Tibial artery (tissue), 4 donors: Measurements from ENCODE around the gene SAMD4B.

ENCODE experiments used
- DNase-seq, 2 donors: peaks; one replicate each; pipeline ENCODE4 v3.0.0-alpha.2; 2019
- H3K27ac ChIP-seq, 2 donors: fragments of 200-600 bp; sonication (generic) in 1 of 2; 1 replicate in 1 of 2; 2 replicates in 1 of 2; pipeline ENCODE4 v1.5.1; 2018 to 2019; ENCODE audit warnings: mild to moderate bottlenecking in 1 of 2
- H3K27me3 ChIP-seq, 2 donors: fragments of 200-600 bp; sonication (generic) in 1 of 2; one replicate each; pipeline versions ENCODE4 v1.5.1 to v1.6.0; 2016 to 2019
- H3K36me3 ChIP-seq, 3 donors: fragments of 200-600 bp; sonication (generic) in 2 of 3; one replicate each; pipeline ENCODE4 v1.5.1; 2016 to 2019; ENCODE audit warnings: mild to moderate bottlenecking in 2 of 3
- H3K4me1 ChIP-seq, 4 donors: fragments of 200-600 bp; sonication (generic) in 2 of 4; 1 replicate in 3 of 4; 2 replicates in 1 of 4; pipeline ENCODE4 v1.5.1; 2016 to 2019
- H3K4me3 ChIP-seq, 2 donors: fragments of 200-600 bp; sonication (generic) in 1 of 2; 1 replicate in 1 of 2; 2 replicates in 1 of 2; pipeline ENCODE4 v1.5.1; 2018 to 2019; ENCODE audit warnings: mild to moderate bottlenecking in 2 of 2
- H3K9me3 ChIP-seq, 3 donors: fragments of 200-600 bp; sonication (generic) in 1 of 3; one replicate each; pipeline ENCODE4 v1.5.1; 2016 to 2019
- intact Hi-C: fragments of 100-400 bp; cut with DNase I; formaldehyde crosslinking; loops from one replicate; pipeline ENCODE4 v1.15.0; 2023; ENCODE audit warnings: low total_unique reads
- TF ChIP-seq, protein P1 (sequence below), 2 experiments: fragments of 200-600 bp in 1 of 2; fragments of 450-650 bp in 1 of 2; IDR thresholded peaks; one replicate each; pipeline ENCODE4 v1.5.1; 2017 to 2019; ENCODE audit warnings: antibody characterized with exemption in 2 of 2, mild to moderate bottlenecking in 1 of 2, moderate library complexity in 1 of 2

The SAMD4B gene

DNA sequence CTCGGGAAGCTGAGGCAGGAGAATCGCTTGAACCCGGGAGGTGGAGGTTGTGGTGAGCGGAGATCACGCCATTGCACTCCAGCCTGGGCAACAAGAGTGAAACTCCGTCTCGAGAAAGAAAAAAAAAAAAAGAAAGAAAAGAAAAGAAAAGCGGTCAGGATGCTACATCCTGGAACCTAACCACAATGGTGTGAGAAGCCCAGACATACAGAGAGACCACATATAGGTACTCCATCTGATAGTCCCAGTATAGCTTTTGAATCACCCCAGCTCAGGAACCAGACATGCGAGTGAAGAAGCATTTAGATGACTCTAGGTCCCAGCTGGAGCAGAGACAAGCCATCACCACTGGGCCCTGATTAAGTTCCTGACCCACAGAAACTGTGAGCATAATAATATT is 42.8 kb upstream of the SAMD4B start:
- no peaks in the 10 kb centered on the region for H3K9me3 ChIP-seq
- no peaks in the 10 kb centered on the region for H3K4me1 ChIP-seq
- peaks cover 0 to 37% of the 10 kb centered on the region in 2 donors for H3K27me3 ChIP-seq
- intact Hi-C loops: no loop called here
- no peak for DNase-seq
- H3K27ac ChIP-seq: no peak overlapping the region
- H3K36me3 ChIP-seq: no peaks in the 10 kb centered on the region
- H3K4me3 ChIP-seq: no peak overlapping the region
- TF ChIP-seq, protein P1, sequence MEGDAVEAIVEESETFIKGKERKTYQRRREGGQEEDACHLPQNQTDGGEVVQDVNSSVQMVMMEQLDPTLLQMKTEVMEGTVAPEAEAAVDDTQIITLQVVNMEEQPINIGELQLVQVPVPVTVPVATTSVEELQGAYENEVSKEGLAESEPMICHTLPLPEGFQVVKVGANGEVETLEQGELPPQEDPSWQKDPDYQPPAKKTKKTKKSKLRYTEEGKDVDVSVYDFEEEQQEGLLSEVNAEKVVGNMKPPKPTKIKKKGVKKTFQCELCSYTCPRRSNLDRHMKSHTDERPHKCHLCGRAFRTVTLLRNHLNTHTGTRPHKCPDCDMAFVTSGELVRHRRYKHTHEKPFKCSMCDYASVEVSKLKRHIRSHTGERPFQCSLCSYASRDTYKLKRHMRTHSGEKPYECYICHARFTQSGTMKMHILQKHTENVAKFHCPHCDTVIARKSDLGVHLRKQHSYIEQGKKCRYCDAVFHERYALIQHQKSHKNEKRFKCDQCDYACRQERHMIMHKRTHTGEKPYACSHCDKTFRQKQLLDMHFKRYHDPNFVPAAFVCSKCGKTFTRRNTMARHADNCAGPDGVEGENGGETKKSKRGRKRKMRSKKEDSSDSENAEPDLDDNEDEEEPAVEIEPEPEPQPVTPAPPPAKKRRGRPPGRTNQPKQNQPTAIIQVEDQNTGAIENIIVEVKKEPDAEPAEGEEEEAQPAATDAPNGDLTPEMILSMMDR (IDR thresholded peaks at IDR 0.05): no peak

DNA sequence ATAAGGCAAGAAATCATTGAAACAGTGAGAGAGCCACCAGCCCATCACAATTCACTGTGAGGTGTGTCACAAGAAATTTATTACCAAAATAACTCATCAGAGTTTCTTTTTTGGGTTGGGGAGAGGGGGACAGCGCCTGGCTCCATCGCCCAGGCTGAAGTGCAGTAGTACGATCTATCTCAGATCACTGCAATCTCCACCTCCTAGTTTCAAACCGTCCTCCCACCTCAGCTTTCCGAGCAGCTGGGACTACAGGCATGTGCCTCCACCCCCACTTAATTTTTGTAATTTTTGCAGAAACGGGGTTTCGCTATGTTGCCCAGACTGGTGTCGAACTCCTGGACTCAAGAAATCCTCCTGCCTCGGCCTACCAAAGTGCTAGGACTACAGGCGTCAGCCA is 42.4 kb upstream of the SAMD4B start:
- peak in 1 of 2 donors; percentile 12 for DNase-seq
- Histone ChIP-seq H3K27ac (no peak overlapping the region), H3K9me3 (no peaks in the 10 kb centered on the region), H3K4me3 (no peak overlapping the region), H3K36me3 (no peaks in the 10 kb centered on the region), H3K27me3 (peaks cover 0 to 41% of the 10 kb centered on the region in 2 donors), H3K4me1 (no peaks in the 10 kb centered on the region)
- TF ChIP-seq, protein P1 (IDR thresholded peaks at IDR 0.05): no peak
- intact Hi-C loops: no loop called here

DNA sequence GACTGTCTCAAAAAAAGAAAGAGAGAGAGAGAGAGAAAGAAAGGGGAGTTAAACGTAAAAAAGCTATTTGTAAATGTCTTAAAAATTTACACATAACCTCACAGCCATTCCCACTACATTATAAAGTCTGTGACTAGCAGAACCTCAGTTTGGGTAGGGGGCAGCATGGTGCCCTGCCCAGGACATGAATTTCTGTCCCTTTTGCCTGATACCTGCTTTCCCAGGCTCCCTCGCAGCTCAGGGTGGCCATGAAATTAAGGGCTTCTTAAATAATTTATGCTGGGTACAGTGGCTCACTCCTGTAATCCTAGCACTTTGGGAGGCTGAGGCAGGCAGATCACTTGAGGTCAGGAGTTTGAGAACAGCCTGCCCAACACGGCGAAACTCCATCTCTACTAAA is 41.2 kb upstream of the SAMD4B start:
- Histone ChIP-seq H3K27me3 (peaks cover 0 to 51% of the 10 kb centered on the region in 2 donors), H3K4me3 (no peak overlapping the region), H3K9me3 (no peaks in the 10 kb centered on the region), H3K27ac (no peak overlapping the region), H3K4me1 (no peaks in the 10 kb centered on the region), H3K36me3 (no peaks in the 10 kb centered on the region)
- no peak for DNase-seq
- TF ChIP-seq, protein P1 (IDR thresholded peaks at IDR 0.05): no peak
- intact Hi-C loops: no loop called here

DNA sequence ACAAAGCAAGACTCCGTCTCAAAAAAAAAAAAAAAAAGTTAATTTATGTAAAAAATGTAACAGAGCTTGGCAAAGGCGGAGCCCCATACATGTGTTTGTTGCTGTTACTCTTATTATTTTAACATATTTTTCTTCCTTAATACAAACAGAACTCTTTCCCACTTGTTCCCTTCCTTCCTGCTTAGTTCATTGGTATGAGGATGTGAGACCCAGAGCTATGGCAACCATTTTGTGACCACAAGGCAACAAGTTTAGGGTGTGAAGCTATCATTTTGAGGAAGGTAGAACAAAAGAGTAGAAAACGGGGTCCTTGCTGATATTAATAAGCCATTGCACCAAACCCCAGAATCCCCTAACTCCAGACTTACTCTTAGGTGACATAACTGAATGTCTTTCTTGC is 40.7 kb upstream of the SAMD4B start:
- Histone ChIP-seq H3K27me3 (peaks cover 0 to 52% of the 10 kb centered on the region in 2 donors), H3K4me3 (no peak overlapping the region), H3K9me3 (no peaks in the 10 kb centered on the region), H3K27ac (no peak overlapping the region), H3K4me1 (no peaks in the 10 kb centered on the region), H3K36me3 (no peaks in the 10 kb centered on the region)
- TF ChIP-seq, protein P1 (IDR thresholded peaks at IDR 0.05): no peak
- intact Hi-C loops: no loop called here
- no peak for DNase-seq

DNA sequence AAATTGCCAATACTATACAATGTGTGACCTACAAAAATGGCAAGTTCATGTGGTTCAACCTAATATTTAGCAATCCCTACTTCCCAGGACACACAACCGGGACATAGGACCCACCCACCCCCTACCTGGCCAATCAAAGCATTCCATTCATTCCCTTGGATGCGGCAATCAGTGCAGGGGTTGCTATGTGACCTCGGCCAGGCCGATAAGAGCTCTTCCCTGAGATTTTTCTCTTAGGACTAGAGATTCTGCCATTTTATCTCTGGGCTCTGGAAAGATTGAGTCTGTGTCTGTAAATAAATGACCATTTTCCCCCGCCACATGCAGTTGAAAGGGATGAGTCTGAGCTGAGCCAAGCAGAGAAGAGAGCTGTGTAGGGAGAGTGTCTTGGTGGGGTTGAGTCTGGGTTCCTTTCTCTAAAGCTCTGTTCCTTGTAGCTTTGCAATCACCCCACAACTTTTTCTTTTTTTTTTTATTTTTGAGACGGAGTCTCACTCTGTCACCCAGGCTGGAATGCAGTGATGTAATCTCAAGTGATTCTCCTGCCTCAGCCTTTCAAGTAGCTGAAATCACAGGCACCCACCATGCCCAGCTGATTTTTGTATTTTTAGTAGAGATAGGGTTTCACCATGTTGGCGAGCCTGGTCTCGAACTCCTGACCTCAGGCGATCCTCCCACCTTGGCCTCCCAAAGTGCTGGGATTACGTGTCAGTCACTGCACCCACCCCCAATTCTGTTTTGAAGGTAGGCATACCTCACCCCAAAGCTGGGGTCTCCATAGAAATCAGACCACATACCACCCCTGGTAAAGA is 38.6 kb upstream of the SAMD4B start:
- H3K9me3 ChIP-seq: no peaks in the 10 kb centered on the region
- H3K27me3 ChIP-seq: peaks cover 6 to 55% of the 10 kb centered on the region in 2 donors
- H3K4me1 ChIP-seq: peaks cover 0 to 12% (median 9%) of the 10 kb centered on the region in 4 donors
- TF ChIP-seq, protein P1 (IDR thresholded peaks at IDR 0.05): no peak
- no peaks in the 10 kb centered on the region for H3K36me3 ChIP-seq
- no peak overlapping the region for H3K27ac ChIP-seq
- H3K4me3 ChIP-seq: no peak overlapping the region
- intact Hi-C loops: no loop called here
- DNase-seq: peak in 1 of 2 donors; percentile 1
